ENCODE data around the gene MOV10L1. TPM values are rescaled to one million over a fixed set of nuclear protein-coding genes. Genes with fewer than 3 reads are reported as not detected.

Gene MOV10L1
- total RNA-seq, 1 donor from 2014 or later = not detected

GRCh38 chr22:50107529-50107928 lies 17.7 kb downstream of the MOV10L1 start:
- H3K36me3 Mint-ChIP-seq (ENCODE audit: low read depth) = no peaks in the 10 kb centered on the region
- no peaks in the 10 kb centered on the region for H3K9me3 Mint-ChIP-seq
- POLR2A ChIA-PET = no interaction called here
- DNase-seq (no peak), ATAC-seq (ENCODE audit: low read depth) (no peak)
- H3K27ac Mint-ChIP-seq = no peak overlapping the region
- CTCF ChIA-PET = no interaction called here
- peaks cover 12% of the 10 kb centered on the region for H3K27me3 Mint-ChIP-seq
- intact Hi-C loops (cut with micrococcal nuclease) = no loop called here
- TF ChIP-seq CTCF (IDR thresholded peaks at IDR 0.05) = no peak
- H3K4me1 Mint-ChIP-seq = peaks cover 13% of the 10 kb centered on the region
- H3K4me3 Mint-ChIP-seq = no peak overlapping the region

- Mint-ChIP-seq H3K4me3 (no peak overlapping the region), H3K36me3 (ENCODE audit: low read depth) (no peaks in the 10 kb centered on the region), H3K27ac (no peak overlapping the region), H3K9me3 (no peaks in the 10 kb centered on the region), H3K27me3 (peaks cover 32% of the 10 kb centered on the region), H3K4me1 (no peaks in the 10 kb centered on the region)
- TF ChIP-seq CTCF (IDR thresholded peaks at IDR 0.05) = no peak
- DNase-seq (no peak), ATAC-seq (ENCODE audit: low read depth) (no peak)
- intact Hi-C loops (cut with micrococcal nuclease) = no loop called here
- ChIA-PET CTCF (no interaction called here), POLR2A (no interaction called here)
Measured at GRCh38 chr22:50111056-50111455, 21.2 kb downstream of the MOV10L1 start.

- Mint-ChIP-seq H3K4me3 (no peak overlapping the region), H3K9me3 (no peaks in the 10 kb centered on the region), H3K27me3 (peaks cover 36% of the 10 kb centered on the region), H3K27ac (no peak overlapping the region), H3K4me1 (no peaks in the 10 kb centered on the region), H3K36me3 (ENCODE audit: low read depth) (no peaks in the 10 kb centered on the region)
- TF ChIP-seq CTCF (IDR thresholded peaks at IDR 0.05) = no peak
- ATAC-seq (ENCODE audit: low read depth) = no peak
- intact Hi-C loops (cut with micrococcal nuclease) = no loop called here
- POLR2A ChIA-PET = no interaction called here
- CTCF ChIA-PET = no interaction called here
- no peak for DNase-seq
Measured at GRCh38 chr22:50112151-50113118, 22.6 kb downstream of the MOV10L1 start.

GRCh38 chr22:50114221-50115021 lies 24.6 kb downstream of the MOV10L1 start:
- CTCF ChIA-PET = no interaction called here

More at GRCh38 chr22:50114221-50115021, 24.6 kb downstream of the MOV10L1 start:
- POLR2A ChIA-PET = no interaction called here
- TF ChIP-seq CTCF (IDR thresholded peaks at IDR 0.05) = no peak
- DNase-seq = no peak
- no peaks in the 10 kb centered on the region for H3K9me3 Mint-ChIP-seq
- no peaks in the 10 kb centered on the region for H3K36me3 Mint-ChIP-seq (ENCODE audit: low read depth)
- no peak overlapping the region for H3K27ac Mint-ChIP-seq
- peaks cover 33% of the 10 kb centered on the region for H3K27me3 Mint-ChIP-seq
- no peak overlapping the region for H3K4me3 Mint-ChIP-seq
- no peaks in the 10 kb centered on the region for H3K4me1 Mint-ChIP-seq
- intact Hi-C loops (cut with micrococcal nuclease) = no loop called here
- ATAC-seq (ENCODE audit: low read depth) = no peak
